Cortex of kidney (tissue), 1 donor: Measurements from ENCODE around the gene NPIPB2.

Source experiments
- DNase-seq: peaks from one replicate; lab custom pipeline; 2025; lab: John Stamatoyannopoulos, UW

NPIPB2 gene

DNA sequence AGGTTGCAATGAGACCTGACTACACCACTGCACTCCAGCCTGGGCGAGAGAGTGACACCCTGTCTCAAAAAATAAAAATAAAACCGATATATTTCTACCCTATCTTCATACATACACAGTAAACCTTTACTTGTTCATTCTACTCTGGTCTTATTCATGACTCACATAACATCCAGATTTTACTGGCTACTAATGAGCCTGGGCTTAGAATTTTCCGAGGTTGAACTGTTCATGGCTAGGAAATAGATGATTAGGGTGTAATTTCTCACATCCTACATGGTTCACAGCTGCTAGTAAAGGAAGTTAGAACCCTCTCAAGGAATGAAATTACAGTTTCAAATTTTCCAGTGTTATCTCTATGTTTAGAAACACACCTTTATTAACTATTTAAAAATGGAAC lies 40.8 kb downstream of the NPIPB2 start:
- DNase-seq, result no peak

DNA sequence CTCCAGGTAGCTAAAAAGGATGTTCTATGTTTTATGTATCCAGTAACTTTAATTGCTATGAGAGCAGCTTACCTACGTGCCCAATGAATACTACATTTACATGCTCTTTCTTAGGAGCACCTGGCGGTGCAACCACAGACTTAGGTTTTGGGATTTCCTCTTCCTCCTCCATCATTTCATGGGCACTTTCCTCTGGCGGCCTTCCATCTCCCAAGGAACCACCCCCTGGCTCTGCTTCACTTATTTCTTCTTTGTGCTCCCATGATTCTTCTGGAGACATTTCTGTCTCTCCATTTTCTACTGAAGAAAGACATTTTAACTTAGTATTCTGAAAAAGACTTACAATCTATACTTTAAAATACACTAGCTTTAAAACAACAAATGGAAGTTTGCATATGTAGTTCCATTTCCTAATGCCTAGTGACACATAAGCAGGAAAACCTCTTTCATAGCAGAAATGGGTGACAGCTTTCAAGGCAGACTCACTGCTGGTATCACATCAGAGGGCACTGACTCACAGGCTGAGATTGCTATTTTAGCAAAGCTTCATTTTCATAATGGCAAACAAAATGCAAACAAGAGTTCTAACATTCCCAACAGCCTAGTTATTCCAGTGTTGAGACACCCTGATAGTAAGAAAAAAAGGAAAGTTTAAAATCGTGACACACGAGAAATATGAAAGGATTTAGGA lies 45.2 kb downstream of the NPIPB2 start:
- no peak for DNase-seq

DNA sequence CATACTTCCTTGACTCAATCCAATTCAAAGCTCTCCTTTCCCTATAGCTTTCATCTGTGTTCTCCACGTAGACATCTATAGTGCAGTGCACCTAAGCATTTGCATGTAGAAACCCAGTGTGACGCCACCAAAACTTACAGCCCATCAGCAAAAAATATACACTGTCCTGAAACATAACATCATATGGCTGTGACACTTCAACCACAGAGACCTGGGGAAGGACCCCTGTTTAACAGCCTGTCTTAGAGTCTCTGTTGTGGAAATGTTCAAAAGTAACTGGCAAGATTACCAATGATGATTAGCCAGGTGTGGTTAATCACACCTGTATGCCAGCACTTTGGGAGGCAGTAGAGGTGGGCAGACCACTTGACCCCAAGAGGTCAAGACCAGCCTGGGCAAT lies 48.3 kb downstream of the NPIPB2 start:
- DNase-seq, result no peak

DNA sequence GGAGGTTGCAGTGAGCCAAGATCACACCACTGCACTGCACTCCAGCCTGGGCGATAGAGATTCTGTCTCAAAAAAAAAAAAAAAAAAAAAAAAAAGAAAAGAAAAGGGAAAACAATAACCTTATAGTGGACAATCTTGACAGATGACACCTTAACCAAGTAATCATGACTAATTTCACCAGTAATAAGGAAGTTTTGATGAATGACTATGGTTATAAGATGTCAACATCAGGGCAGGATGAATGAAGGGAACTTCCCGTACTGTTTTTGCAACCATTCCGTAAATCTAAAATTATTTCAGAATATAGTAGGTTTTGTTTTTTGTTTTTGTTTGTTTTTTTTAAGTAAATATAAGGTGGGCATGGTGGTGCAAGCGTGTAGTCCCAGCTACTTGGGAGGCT lies 49.1 kb downstream of the NPIPB2 start:
- DNase-seq, result no peak

DNA sequence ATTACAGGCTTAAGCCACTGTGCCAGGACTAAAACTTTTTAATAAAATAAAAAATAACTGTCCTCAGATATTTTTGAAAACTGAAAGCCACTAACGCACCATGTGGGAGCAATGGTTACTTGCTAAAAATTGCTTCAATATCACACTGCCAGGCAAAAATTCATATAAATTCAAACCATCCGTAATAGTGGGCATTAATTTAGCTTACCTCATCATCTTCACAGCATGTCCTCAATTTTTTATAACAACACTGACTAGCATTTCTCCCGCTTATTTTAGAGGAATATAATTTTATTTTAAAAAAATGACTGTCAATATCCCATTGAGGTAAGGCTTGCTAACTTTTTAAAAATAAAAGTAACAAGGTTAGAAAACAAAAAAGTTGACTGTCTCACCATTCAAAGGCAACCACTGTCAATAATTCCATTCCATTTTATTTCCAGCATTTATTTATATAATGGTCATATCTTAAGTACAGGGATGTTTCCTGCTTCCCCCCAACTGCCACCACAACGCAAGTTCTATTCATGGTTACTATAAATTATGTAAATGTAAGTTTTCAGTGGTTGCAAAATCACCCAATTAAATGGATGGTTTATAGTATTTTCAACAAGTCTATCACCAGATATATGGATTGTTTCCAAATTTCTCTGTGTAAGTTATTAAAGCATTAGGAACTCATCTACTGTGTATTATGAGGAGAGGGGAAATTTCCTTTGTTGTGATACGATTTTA lies 51.4 kb downstream of the NPIPB2 start:
- no peak for DNase-seq

DNA sequence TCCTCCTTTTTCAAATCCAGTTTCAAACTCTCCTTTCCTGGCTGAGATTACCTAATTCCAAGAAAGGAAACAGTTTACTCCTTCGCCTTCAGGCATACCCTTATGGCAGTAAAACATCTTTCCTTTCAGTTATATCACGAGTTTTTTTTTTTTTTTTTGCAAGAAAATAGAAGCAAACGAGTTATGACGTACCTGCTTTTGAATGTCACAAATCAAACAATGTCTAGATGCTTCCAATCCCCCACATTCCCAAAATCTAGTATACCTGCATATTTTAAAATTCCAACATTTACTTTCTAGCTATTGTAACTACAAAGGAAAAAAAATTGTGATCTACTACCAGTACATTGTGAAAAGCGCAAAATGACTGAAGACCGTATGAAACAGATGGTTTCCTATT lies 55.0 kb downstream of the NPIPB2 start:
- no peak for DNase-seq

DNA sequence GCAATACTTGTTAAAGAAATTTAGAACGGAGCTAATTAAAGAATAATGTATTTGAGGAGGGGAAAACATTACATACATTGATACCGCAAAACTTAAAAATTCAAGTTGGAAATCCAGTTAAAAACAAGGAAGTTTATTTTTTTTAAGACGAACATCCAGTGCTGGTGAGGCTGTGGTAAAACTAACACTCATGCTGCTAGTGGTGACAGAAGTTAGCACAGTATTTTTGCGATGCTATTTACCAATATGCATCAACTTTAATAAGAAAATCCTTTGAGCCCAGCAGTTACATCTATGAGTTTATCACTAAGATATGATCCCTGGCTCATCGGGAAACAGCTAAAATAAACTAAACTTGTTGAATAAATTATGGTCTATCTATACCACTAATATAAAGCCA lies 57.8 kb downstream of the NPIPB2 start:
- no peak for DNase-seq

DNA sequence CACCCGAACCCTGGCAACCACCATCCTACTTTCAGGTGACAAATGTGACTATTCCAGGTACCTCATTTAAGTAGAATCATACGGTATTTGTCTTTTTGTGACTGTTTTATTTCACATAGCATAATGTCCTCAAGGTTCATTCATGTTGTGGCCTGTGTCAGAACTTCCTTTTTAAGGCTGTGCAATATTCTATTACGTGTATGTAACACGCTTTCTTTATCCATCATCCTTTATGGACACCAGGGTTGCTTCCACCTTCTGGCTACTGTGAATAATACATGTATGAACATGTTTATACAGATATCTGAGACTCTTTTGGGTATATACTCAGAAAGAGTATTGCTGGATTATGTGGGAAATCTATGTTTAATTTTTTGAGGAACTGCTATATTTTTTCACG lies 61.8 kb downstream of the NPIPB2 start:
- DNase-seq, result no peak

DNA sequence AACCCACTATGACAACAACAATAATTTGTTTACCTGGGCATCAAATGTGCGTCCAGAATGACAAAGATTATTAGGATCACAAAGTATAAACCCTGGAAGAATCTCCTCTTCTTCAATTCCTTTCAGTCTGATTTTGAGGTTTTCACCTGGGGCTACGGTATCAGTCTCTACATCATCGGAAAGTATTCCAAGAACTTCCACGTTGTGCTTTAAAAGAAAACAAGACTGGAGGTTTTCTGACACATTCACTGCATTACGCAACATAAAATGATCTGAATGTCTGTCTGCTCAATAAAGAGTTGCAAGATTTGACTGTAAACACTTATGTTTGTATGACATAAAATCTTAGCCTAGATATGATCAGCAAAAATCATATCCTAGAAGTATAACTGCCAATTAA lies 64.5 kb downstream of the NPIPB2 start:
- no peak for DNase-seq
